ENCODE measurements around the gene ANKRD6.
"Not testable (repeated sequence)": the region's sequence is repeated elsewhere in the genome, so short reads cannot be mapped to it uniquely, and the experiment has no call there.

The ANKRD6 gene

DNA sequence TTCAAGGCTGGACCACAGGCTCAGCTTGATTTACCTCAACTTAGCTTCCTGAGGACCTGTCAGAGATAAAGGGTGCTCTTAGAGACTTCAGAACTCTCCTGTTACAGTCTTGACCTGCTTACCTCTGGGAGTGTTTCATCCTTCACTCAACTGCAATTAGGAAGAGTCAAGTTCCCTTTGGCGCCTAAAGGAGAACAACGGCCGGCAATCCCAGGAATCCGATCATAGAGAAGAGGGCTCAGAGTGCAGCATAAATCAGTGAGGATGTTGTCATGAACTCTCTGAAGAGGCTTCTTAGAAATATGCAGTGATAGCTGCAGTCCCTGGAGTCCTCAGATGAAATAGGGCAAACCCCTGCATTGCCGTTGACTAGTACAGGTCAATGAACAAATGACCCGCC lies 169.2 kb downstream of the ANKRD6 start:
- DNase-seq (ENCODE audit: low read depth in 3 of 3), result no peak

GRCh38 chr6:89604653-89605052 lies 171.7 kb downstream of the ANKRD6 start:
- DNase-seq (ENCODE audit: low read depth in 3 of 3), result no peak

DNA sequence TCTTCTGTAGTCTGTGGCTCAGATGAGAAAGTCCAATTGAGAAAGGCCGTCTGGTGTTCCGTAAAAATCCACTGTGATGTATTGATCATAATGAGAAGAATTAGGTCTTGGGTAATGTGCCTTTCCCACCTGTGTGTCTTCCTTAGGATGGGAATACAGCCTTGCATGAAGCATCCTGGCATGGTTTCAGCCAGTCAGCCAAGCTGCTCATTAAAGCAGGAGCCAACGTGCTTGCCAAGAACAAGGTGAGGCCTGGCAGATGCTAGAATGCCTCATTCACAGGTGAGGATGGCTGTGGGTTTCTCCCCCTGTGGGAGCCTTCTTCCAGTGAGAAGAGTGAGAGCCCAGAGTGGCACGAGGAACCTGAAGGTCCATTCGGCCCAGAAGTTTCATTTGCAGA lies 172.9 kb downstream of the ANKRD6 start:
- DNase-seq (ENCODE audit: low read depth in 3 of 3), result no peak

GRCh38 chr6:89610149-89610642 lies 177.2 kb downstream of the ANKRD6 start:
- peak; percentile 50 to 79 (median 61) for DNase-seq (ENCODE audit: low read depth in 3 of 3)

DNA sequence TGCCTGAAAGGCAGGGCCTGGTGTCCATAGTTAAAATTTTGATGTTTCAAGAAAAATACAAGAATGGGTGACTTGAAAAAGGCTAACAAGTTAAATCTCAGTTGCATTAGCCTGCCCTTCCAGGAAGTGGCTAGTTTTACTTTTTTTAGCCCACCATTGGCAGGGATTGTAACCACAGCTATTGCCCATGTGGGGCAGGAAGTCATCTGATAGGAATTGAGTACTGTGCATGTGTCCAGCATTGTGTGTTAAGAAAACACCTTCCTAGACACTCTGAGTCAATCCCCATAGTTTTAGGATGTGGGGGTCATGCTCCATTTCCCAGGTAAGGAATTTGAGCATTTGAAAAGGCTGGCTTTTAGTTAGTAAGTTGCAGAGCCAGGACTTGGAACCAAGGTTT lies 178.7 kb downstream of the ANKRD6 start:
- no peak for DNase-seq (ENCODE audit: low read depth in 3 of 3)

DNA sequence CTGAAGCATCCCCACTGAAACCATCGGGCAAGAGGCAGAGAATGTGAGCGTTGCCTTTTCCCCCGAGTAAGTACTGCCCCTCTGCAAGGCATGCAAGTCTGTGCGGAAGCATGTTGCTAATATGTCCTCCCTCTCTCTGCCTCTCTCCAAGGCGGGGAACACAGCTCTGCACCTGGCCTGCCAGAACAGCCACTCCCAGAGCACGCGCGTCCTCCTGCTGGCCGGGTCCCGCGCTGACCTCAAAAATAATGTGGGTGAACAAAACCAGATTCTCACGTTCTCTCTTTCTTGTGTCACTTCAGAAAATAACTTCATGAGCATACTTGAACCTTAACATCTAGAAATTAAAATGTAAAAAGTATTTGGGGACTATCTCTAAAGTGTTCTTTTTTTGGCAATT lies 179.2 kb downstream of the ANKRD6 start:
- no peak for DNase-seq (ENCODE audit: low read depth in 3 of 3)

DNA sequence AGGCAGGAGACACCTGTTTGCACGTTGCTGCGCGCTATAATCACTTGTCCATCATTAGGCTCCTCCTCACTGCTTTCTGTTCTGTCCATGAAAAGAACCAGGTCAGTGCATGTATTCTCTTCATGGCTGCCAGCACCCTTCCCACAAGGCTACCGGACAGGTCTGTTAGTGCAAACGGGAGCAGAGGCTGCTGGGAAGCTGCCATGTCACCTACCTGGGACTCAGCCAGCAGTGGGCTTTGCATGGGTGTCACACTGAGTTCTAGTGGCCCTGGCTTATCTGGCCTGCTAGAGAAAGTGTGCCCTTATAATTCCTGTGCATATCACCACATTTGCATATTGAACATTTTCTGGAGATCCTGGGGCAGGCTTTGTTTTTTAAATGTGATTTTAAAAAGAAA lies 180.8 kb downstream of the ANKRD6 start:
- DNase-seq (ENCODE audit: low read depth in 3 of 3), result no peak

DNA sequence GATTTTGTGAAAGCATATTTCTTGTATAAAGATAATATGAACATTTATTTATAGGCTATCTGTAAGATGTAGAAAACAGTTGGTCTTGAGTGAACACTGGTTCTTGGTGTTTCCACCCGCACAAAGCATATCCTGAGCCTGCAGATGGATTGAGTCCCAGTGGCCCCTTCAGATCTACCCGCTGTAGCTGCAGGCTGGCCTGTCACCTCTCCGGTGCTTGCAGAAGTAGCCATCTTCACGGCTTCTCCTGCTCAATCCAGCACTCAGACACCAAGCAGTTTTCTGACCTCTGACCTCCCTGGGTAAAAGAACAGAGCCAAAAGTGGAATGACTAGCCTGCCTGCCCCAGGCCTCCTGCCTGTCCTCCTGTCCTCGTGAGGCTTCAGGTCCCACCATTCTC lies 182.9 kb downstream of the ANKRD6 start:
- DNase-seq (ENCODE audit: low read depth in 3 of 3), result no peak

- DNase-seq (ENCODE audit: low read depth in 3 of 3), result no peak
These were observed 183.6 kb downstream of the ANKRD6 start for GRCh38 chr6:89616531-89616930.

- DNase-seq (ENCODE audit: low read depth in 3 of 3), result no peak
These were observed 185.1 kb downstream of the ANKRD6 start for GRCh38 chr6:89618026-89618425.

- no peak for DNase-seq (ENCODE audit: low read depth in 3 of 3)
These were observed 186.6 kb downstream of the ANKRD6 start for GRCh38 chr6:89619567-89619966.

GRCh38 chr6:89623749-89624148 lies 190.8 kb downstream of the ANKRD6 start:
- DNase-seq (ENCODE audit: low read depth in 3 of 3), result no peak

- DNase-seq (ENCODE audit: low read depth in 3 of 3), result no peak
These were observed 197.5 kb downstream of the ANKRD6 start for GRCh38 chr6:89630488-89630887.

GRCh38 chr6:89636412-89636811 lies 203.5 kb downstream of the ANKRD6 start:
- not testable (repeated sequence) for DNase-seq (ENCODE audit: low read depth in 3 of 3)

DNA sequence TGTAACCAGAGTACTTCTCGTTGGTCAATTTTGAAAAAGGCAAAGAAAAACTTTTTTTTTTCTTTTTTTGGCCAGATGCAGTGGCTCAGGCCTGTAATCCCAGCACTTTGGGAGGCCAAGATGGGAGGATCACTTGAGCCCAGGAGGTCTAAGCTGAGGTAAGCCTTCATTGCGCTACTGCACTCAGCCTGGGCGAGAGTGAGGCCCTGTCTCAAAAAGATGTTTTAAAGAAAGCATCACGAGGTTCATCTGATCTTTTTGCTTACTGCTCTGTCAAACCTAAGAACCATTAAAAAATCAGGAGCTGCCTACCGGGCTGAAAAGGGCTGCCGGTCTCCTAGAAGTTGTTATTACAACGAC lies 205.0 kb downstream of the ANKRD6 start:
- DNase-seq (ENCODE audit: low read depth in 3 of 3), result peak in 1 of 3 donors; percentile 2

- peak; percentile 86 to 90 (median 87) for DNase-seq (ENCODE audit: low read depth in 3 of 3)
These were observed 205.6 kb downstream of the ANKRD6 start, which contains the start of gene LYRM2 for GRCh38 chr6:89638320-89639195. Gene LYRM2, minus strand, starts transcription at chr6:89638747. Its CDS starts 31 bp downstream, at chr6:89638716.

- DNase-seq (ENCODE audit: low read depth in 3 of 3), result no peak
These were observed 207.9 kb downstream of the ANKRD6 start for GRCh38 chr6:89640804-89641203.

DNA sequence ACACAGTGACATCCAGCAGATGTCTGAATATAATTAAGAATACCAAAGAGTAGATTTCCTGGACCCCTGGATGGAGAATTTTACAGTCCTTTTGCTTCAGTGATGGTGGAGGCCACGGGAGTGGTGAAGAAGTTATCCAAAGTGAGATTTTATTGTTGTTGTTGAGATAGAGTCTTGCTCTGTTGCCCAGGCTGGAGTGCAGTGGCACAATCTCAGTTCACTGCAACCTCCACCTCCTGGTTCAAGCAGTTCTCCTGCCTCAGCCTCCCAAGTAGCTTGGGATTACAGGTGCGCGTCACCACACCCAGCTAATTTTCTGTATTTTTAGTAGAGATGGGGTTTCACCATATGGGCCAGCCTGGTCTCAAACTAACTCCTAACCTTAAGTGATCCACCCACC lies 208.6 kb downstream of the ANKRD6 start:
- not testable (repeated sequence) for DNase-seq (ENCODE audit: low read depth in 3 of 3)

- no peak for DNase-seq (ENCODE audit: low read depth in 3 of 3)
These were observed 210.0 kb downstream of the ANKRD6 start for GRCh38 chr6:89642956-89643355.

- DNase-seq (ENCODE audit: low read depth in 3 of 3), result no peak
These were observed 210.5 kb downstream of the ANKRD6 start for GRCh38 chr6:89643406-89643805.

- no peak for DNase-seq (ENCODE audit: low read depth in 3 of 3)
These were observed 211.9 kb downstream of the ANKRD6 start for GRCh38 chr6:89644864-89645263.

GRCh38 chr6:89649682-89650081 lies 216.7 kb downstream of the ANKRD6 start:
- DNase-seq (ENCODE audit: low read depth in 3 of 3), result no peak

DNA sequence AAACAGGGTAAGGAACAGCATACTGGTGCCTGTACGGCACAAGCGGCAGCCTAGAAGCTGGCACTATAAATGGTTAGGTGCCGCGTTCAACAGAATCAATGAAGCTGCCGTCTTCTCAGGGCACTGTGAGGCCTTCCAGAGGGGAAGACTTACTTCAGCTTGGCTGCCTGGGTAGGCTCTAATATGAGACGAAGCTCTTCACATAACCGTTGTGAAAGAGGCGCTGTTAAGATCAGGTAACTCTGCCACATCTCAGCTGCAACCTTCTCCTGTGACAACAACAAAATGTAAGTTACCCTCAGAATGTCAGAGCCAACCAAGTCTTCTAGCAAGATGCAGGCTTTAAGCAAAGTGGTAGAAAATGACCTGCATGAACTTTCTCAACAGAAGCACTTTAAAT lies 217.6 kb downstream of the ANKRD6 start:
- no peak for DNase-seq (ENCODE audit: low read depth in 3 of 3)

- no peak for DNase-seq (ENCODE audit: low read depth in 3 of 3)
These were observed 222.2 kb downstream of the ANKRD6 start for GRCh38 chr6:89655122-89655521.

All from stimulated activated CD4-positive, alpha-beta T cell treated with anti-CD3 and anti-CD28 coated beads, TNF-alpha, amount 100 ng/mL, for 48 hours (primary cell).